GM18508 (cell line): ENCODE data around the gene BIRC6.
"Not testable (repeated sequence)": the region's sequence is repeated elsewhere in the genome, so short reads cannot be mapped to it uniquely, and the experiment has no call there.

Source experiments
- ATAC-seq: cut with Tn5 transposase; IDR thresholded peaks from one replicate; pipeline ENCODE4 v1.9.1; 2021; ENCODE audit warnings: moderate number of reproducible peaks; ENCODE audit not compliant: insufficient read depth, unreplicated experiment

Gene BIRC6

GRCh38 chr2:32446369-32446768 is 89.5 kb downstream of the BIRC6 start:
- no peak for ATAC-seq

- ATAC-seq: no peak
These were observed 94.0 kb downstream of the BIRC6 start for GRCh38 chr2:32450851-32451250.

GRCh38 chr2:32452338-32453064 is 95.7 kb downstream of the BIRC6 start:
- ATAC-seq: no peak

GRCh38 chr2:32453242-32454062 is 96.6 kb downstream of the BIRC6 start:
- ATAC-seq: no peak

- ATAC-seq: no peak
These were observed 99.0 kb downstream of the BIRC6 start for GRCh38 chr2:32455816-32456215.

- ATAC-seq: no peak
These were observed 100.0 kb downstream of the BIRC6 start for GRCh38 chr2:32456808-32457207.

GRCh38 chr2:32457814-32458213 is 101.0 kb downstream of the BIRC6 start:
- ATAC-seq: no peak

- ATAC-seq: not testable (repeated sequence)
These were observed 104.0 kb downstream of the BIRC6 start for GRCh38 chr2:32460861-32461260.

GRCh38 chr2:32463110-32463509 is 106.3 kb downstream of the BIRC6 start:
- ATAC-seq: no peak

- ATAC-seq: no peak
These were observed 107.6 kb downstream of the BIRC6 start for GRCh38 chr2:32464431-32464830.

GRCh38 chr2:32472605-32473004 is 115.8 kb downstream of the BIRC6 start:
- ATAC-seq: no peak

- ATAC-seq: no peak
These were observed 117.6 kb downstream of the BIRC6 start for GRCh38 chr2:32474381-32474780.

GRCh38 chr2:32478889-32479620 is 122.2 kb downstream of the BIRC6 start:
- no peak for ATAC-seq

- ATAC-seq: no peak
These were observed 123.2 kb downstream of the BIRC6 start for GRCh38 chr2:32479993-32480392.

GRCh38 chr2:32482471-32482870 is 125.6 kb downstream of the BIRC6 start:
- no peak for ATAC-seq

- no peak for ATAC-seq
These were observed 128.1 kb downstream of the BIRC6 start for GRCh38 chr2:32484937-32485336.

GRCh38 chr2:32485399-32485798 is 128.6 kb downstream of the BIRC6 start:
- ATAC-seq: no peak

GRCh38 chr2:32489061-32489460 is 132.2 kb downstream of the BIRC6 start:
- ATAC-seq: no peak

GRCh38 chr2:32491346-32491745 is 134.5 kb downstream of the BIRC6 start:
- ATAC-seq: no peak

- ATAC-seq: no peak
These were observed 138.3 kb downstream of the BIRC6 start for GRCh38 chr2:32495139-32495538.

GRCh38 chr2:32496662-32497061 is 139.8 kb downstream of the BIRC6 start:
- no peak for ATAC-seq
